Activated CD4-positive, alpha-beta T cell treated with anti-CD3 and anti-CD28 coated beads, Interleukin-10, Interleukin-2, amounts not matched to agents 100 ng/mL and 50 ng/mL, durations not matched to agents 16 hours and 8 hours (primary cell): ENCODE data around the gene PHETA1.
"Not testable (repeated sequence)": the region's sequence is repeated elsewhere in the genome, so short reads cannot be mapped to it uniquely, and the experiment has no call there.

ENCODE experiments used
- DNase-seq: peaks from one replicate; pipeline ENCODE4 v3.0.0-alpha.2; 2020

PHETA1 gene

GRCh38 chr12:111347891-111348644 is 20.8 kb downstream of the PHETA1 start:
- no peak for DNase-seq

- DNase-seq, result no peak
These were observed 24.5 kb downstream of the PHETA1 start for GRCh38 chr12:111344254-111344875.

DNA sequence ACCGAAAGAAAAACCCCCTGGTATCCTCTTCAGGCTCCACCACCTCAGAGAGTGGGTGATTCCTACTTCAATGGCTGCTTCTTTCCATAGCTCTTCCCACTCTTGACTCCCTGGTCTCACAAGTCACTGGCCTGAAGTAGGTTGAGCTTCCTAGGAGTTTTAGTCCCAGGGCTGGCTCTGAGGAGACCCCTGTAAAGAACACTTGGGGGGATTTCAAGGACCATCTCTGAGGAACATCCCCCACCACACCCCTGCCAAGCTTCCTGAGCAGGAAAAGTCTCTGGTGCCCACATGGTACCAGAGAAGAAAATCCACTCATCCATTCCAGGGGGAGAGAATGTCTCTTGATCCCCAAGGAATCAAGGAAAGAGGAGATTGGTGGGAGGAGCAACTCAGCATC is 25.7 kb downstream of the PHETA1 start:
- no peak for DNase-seq

DNA sequence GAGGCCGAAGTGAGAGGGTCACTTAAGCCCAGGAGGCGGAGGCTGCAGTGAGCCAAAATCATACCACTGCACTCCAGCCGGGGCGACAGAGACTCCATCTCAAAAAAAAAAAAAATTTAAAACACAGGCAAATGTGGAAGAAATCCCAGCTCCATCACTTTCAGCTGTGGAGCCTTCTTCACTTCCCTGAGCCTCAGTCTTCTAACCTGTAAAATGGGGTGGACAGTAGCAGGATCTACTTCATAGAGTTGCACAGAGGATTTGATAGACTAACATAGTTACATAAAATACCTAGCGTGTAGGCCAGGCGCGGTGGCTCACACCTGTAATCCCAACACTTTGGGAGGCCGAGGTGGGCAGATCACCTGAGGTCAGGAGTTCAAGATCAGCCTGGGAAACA is 26.5 kb downstream of the PHETA1 start:
- DNase-seq, result no peak

DNA sequence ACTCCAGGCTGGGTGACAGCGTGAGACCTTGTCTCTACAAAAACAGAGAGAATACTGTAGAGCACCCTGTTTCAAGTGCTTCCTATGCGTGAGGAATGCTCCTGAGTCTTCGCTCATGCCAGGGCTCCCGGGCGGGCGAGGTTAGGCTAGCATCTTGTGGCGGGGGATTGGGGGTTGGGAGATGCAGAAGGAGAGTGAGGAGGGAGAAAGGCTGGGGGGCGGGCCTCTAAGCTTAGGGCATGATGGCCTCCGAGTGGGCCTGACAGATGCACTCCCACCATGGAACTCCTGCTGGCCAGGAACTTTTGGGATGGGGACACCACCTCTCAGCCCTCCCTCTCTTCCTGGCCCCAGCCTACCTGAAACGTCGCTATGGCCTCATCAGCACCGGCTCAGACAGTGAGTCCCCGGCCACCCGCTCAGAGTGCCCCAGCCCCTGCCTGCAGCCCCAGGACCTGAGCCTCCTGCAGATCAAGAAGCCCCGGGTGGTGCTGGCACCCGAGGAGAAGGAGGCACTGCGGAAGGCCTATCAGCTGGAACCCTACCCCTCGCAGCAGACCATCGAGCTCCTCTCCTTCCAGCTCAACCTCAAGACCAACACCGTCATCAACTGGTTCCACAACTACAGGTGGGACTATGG is 27.3 kb downstream of the PHETA1 start:
- DNase-seq, result no peak

DNA sequence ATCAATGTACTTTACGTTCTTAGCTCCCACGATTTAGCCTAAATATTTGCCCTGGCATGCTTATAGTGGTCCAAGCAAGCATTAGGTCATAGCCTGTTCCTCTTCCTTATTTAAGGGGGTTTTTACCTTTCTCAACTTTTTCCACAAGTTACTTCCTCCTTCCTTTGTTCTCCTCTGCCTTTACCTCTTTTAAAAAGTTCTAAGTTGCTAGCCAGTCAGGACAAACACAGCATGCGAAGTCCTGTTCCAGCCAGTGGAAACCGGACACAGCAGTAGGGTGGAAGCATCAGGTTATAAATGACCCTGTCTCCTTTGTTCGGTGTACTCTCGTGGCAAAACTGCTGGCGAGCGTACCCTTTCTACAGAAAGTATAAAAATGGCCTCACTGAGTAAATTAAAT is 28.2 kb downstream of the PHETA1 start:
- DNase-seq, result not testable (repeated sequence)

DNA sequence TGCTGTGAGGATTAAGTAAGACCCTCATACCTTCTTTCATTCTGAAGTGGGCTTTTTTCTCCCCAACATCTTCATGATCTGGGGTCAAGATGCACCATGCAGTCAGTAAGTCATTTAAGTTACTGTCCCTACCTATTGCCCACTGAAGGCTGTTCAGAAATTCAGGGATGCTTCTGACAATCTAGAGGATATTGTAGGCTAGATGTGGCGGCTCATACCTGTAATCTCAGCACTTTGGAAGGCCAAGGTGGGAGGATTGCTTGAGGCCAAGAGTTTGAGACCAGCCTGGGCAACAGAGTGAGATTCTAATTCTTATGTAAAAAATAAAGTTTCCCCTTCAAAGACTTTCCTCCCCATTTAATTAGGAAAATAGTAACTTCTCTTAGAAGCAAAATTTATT is 28.7 kb downstream of the PHETA1 start:
- no peak for DNase-seq

GRCh38 chr12:111339321-111339938 is 29.5 kb downstream of the PHETA1 start:
- DNase-seq, result no peak

- DNase-seq, result no peak
These were observed 30.8 kb downstream of the PHETA1 start for GRCh38 chr12:111338096-111338495.

DNA sequence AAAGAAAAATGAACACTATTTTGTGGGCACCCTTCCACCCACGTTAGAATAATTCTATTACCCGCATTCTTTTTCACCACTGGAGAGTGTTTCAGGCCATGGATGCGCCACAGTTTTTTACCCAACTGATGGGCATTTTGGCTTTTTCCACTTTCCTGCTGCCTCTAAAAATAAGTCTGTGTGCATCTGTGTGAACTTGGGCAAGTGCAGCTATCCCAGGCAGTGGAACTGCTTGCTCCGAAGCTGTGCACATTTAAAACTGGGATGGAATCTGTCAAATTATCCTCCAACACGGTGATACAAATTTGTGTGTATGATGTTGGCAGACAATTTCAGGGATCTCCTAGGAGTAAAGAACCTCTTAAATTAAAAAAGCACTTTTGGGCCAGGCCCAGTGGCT is 31.5 kb downstream of the PHETA1 start:
- DNase-seq, result no peak

GRCh38 chr12:111336411-111336810 is 32.5 kb downstream of the PHETA1 start:
- not testable (repeated sequence) for DNase-seq

DNA sequence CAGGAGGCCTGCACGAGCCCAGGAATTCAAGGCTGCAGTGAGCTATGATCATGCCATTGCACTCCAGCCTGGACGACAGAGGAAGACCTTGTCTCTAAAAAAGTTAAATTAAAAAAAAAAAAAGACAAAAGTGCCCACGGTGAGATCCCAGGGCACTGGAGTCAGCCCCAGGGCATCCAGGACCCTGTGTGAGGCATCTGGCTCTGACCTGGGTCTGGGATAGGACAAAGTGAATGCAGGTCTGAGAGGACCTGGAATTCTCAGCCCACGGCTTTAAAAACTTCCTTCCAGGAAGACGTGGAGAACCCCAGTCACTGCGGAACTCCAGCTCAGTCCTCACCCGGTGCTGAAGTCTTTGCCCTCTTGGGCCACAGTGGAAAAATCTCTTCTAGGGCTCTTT is 33.1 kb downstream of the PHETA1 start:
- DNase-seq, result no peak

- DNase-seq, result not testable (repeated sequence)
These were observed 33.6 kb downstream of the PHETA1 start for GRCh38 chr12:111335301-111335700.

DNA sequence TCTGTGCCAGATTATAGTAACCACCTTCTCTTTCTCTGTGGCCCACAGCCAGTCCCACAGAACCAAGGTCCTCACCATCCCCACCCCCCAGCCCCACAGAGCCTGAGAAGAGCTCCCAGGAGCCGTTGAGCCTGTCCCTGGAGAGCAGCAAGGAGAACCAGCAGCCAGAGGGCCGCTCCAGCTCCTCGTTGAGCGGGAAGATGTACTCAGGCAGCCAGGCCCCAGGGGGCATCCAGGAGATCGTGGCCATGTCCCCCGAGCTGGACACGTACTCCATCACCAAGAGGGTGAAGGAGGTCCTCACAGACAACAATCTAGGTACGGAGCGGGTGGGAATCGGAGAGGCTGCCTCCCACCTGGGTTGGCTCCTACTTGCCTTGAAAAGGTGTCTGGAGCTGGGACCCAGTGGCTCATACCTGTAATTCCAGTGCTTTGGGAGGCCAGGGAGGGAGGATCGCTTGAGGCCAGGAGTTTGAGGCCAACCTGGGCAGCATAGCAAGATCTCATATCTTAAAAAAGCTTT is 34.4 kb downstream of the PHETA1 start:
- no peak for DNase-seq

DNA sequence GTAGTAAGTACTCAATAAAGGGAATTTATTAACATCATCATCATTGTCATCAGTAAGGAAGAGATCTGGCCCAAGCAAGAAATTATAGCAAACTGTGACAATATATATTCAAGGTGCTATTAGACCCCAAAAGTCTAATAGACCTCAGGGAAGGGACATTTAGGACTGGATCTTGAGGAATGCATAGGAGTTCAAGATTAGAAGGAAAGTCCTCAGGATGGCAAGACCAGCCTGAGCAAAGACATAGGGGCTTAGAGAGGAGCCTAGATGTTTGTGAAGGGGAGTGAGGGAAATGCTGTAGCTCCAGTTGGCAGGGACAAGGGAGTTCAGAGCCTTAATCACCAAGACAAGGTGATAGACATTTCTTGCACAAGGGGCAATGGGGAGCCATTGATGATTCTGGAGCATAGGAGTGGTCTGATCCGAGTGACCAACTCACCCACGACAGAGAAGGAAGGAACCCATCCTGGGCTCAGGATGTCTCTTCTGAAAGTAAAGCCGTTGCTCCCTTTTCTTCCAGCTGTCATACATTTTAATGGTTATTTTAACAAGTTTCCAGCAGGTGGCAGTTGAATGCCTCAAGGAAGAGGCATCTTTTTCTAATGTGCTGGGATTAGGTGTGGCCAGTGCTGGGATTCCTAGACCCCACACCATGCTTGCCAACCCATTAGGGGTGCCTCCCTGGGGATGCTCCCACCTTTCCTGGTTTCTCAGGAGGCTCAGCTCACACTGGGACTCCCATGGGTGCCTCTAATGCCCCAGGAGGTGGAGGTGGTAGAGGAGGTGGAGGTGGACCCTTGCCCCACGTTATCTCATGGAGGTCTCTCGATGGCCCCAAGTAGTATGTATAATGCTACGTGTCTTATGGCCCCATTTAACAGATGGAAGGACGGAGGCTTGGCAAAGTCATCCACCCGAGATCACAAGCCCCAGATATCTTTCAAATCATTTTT is 37.8 kb downstream of the PHETA1 start:
- DNase-seq, result peak; percentile 15

GRCh38 chr12:111328138-111328537 is 40.8 kb downstream of the PHETA1 start:
- no peak for DNase-seq

GRCh38 chr12:111327474-111327873 is 41.4 kb downstream of the PHETA1 start:
- no peak for DNase-seq

DNA sequence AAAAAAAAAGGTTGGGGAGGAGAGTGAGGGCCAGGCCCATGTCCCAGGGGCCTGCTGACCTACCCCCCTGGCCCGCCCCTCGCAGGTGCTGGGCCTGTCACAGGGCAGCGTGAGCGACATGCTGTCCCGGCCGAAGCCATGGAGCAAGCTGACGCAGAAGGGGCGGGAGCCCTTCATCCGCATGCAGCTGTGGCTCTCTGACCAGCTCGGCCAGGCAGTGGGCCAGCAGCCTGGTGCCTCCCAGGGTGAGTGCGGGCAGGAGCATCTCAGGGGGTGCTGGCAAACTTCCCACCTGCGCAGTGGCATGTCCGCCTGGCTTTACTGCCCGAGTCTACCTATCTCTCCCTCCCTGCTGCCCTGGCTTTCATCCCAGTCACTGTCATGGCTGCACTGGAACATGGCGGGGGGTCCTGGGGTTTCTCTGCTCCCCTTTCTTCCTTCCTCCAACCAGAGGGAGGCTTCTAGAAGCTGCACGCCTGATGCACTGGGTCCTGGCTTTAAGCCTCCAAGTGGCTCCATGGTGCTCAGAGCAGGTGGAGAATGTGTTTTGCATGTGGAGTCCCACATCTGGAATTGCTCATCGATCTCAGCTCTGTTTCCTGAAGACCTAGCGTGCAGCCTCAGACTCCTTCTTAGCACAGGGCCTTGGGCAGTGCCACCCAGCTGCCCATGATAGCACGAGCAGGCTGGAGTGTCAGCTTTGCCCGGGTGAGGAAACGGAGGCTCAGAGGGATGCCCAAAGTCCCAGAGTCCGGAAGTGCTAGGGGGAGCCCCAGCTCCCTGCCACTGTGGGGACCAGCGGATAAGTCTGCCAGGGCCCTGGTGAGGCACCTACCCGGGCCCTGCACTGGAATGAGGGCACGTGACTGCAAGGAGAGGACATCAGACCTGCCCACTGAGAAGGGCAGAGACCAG is 46.3 kb downstream of the PHETA1 start:
- DNase-seq, result no peak

GRCh38 chr12:111321317-111321716 is 47.6 kb downstream of the PHETA1 start:
- no peak for DNase-seq

- DNase-seq, result no peak
These were observed 48.4 kb downstream of the PHETA1 start for GRCh38 chr12:111320258-111321050.
